CD4-positive, alpha-beta T cell treated with Interleukin-15 for 4 hours (primary cell): ENCODE measurements around the gene MEIOSIN.
"Not testable (repeated sequence)": the region's sequence is repeated elsewhere in the genome, so short reads cannot be mapped to it uniquely, and the experiment has no call there.

Experiments
- DNase-seq: peaks from one replicate; pipeline ENCODE4 v3.0.0-alpha.2; 2020; ENCODE audit warnings: low spot score

Gene MEIOSIN

GRCh38 chr19:45733160-45733810 lies at the start of gene MEIOSIN:
Gene MEIOSIN, plus strand, starts transcription at chr19:45733439. Its CDS starts 1,938 bp downstream, at chr19:45735377.
- DNase-seq, result no peak

DNA sequence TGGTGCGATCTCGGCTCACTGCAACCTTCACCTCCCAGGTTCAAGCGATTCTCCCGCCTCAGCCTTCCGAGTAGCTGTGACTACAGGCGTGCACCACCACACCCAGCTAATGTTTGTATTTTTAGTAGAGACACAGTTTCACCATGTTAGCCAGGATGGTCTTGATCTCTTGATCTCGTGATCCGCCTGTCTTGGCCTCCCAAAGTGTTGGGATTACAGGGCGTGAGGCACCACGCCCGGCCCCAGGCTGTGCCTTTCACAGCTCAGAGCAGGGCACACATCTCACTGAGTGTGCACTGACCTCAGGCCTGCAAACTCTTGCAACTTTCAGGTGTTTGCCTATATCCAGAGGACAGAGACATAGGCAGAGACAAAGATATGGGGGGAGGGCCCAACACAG lies 48.2 kb upstream of the MEIOSIN start:
- not testable (repeated sequence) for DNase-seq

DNA sequence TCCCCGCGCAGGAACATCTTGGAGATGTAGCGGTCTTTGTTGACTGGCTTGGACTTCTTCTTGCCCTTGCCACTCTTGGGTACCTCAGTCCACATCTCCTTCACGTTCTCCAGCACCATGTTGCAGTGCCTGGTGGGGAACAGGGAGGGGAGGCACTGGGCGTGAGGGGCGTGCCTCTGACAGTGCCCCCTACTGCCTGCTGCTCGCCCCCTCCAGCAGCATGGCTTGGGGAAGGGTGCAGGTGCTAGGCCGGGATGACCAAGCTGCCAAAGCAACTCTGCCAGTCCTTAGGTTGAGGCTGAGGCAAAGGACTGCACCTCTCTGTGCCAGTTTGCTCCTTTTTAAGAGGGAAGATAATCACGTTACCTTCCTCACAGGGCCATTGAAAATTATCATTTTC lies 45.6 kb upstream of the MEIOSIN start:
- DNase-seq, result no peak

- peak; percentile 92 for DNase-seq
Measured at GRCh38 chr19:45691516-45692186, 41.6 kb upstream of the MEIOSIN start, which contains the start of gene SNRPD2. Gene SNRPD2, minus strand, starts transcription at chr19:45691953. Its CDS starts 65 bp downstream, at chr19:45691888.

DNA sequence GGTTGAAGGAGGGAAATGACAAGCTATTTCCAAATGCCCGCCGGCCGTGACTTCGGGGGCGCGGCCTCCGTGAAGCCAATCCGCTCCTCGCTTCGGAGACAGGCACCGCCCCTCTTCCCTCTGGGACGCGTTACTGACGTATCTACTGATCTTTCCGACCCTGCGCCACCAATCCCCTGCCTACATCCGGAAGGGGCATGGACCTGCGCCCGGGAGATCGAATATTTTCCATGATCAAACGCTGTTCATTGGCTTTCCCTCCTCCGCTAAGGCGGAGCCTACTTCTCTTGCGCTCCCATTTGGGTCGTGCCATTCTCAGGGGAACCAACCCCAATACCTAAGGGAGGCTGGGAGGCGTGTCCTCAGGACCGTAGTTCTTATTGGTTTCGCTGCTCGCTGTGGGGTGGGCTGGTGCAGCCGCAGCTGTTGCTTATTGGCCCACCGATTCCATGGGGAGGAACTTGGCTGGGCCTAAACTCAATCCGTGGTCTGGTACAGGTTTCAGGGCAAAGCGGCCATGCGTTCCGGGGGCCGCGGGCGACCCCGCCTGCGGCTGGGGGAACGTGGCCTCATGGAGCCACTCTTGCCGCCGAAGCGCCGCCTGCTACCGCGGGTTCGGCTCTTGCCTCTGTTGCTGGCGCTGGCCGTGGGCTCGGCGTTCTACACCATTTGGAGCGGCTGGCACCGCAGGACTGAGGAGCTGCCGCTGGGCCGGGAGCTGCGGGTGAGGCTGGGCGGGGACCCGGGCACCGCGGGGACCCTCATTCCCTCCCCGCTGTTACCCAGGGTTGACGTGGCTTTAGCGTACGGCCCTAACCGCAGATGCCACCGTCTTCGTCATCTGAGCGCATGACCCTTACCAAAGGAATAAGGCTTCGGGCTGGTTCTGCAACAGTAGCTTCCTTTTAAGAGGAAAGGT lies 40.8 kb upstream of the MEIOSIN start, which contains the start of gene QPCTL:
QPCTL (plus strand) TSS at position 480 of the 919 bp plus-strand sequence; CDS start at position 518, 38 bp downstream.
- DNase-seq, result peak; percentile 98

DNA sequence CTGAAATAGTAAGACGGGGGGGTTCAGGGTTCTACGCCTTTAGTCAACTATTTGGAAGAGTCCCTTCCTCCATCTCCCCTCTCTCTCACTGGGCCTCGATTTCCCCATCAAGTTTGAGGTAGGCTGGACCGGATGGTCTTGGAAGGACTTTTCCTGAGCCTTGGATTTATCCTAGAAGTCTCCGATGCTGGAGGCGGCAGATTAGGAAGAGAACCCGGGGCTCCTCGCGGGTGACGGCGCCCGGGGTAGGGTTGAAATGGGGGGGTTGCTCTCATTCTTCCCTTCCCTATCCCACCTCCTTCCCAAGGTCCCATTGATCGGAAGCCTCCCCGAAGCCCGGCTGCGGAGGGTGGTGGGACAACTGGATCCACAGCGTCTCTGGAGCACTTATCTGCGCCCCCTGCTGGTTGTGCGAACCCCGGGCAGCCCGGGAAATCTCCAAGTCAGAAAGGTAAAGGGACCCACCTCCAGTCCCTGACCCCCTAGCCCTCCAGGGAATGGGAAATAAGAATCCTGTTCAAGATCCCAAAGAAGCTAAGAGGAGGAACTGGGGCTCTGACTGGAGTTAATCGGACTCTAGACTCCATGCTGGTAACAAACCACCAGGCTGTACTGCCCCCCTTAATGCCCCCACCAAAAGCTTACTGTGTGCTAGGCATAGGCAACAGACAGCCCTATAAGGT lies 40.0 kb upstream of the MEIOSIN start:
- peak; percentile 67 for DNase-seq

GRCh38 chr19:45701676-45702075 lies 31.6 kb upstream of the MEIOSIN start:
- DNase-seq, result no peak

GRCh38 chr19:45705115-45705514 lies 28.1 kb upstream of the MEIOSIN start:
- DNase-seq, result no peak

DNA sequence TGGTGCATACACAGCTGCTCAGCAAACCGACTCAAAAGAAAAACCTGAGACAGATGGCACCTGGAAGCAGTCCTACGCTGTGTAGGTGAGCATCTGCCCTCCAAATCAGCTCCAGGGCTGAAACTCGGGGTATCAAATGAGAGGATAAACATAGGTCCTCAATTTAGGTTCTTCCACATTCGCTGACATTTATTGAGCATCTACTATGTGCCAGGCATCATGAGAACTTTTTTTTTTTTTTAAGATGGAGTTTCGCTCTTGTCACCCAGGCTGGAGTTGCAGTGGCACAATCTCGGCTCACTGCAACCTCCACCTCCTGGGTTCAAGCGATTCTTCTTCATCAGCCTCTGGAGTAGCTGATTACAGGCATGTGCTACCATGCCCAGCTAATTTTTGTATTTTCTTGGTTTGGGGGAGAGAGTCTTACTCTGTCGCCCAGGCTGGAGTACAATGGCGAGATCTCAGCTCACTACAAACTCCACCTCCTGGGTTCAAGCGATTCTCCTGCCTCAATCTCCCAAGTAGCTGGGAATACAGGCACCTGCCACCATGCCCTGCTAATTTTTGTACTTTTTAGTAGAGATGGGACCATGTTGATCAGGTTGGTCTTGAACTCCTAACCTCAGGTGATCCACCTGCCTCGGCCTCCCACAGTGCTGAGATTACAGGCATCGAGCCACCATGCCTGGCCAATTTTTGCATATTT lies 27.4 kb upstream of the MEIOSIN start:
- no peak for DNase-seq

DNA sequence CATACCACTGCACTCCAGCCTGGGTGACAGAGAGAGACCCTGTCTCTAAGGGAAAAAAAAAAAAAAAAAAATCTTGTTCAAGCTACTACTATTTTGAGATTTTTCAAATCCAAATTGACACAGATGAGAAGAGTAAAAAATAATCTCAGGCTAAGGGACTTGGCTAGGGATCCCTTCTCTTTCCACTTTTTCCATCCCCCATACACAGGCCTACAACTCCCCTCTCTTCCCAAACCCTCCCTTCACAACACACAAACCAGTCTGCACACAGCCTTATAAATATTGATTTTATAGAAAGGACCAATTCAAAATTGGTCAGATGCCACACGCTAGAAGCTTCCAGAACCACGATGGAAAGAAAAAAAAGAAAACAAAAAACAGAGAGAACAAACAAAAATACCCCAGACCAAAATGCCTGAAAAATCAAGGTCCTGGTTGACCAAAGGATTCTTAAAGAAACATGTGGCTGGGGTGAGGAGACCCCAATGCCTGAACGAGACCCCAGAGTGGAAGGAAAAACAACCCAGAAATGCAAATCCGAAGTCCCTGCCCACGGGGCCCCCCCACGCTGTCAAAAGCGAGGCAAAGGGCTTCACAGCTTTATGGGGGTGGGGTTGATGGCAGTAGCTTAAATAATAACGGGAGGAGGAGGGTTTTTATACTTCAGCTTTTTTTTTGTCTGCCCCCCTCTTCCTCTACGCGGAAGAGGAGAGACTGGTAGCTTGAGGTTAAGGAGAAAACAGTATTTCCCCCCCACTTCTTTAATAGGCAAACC lies 22.7 kb upstream of the MEIOSIN start:
- DNase-seq, result no peak

- no peak for DNase-seq
Measured at GRCh38 chr19:45711851-45712698, 21.2 kb upstream of the MEIOSIN start.

- DNase-seq, result no peak
Measured at GRCh38 chr19:45712699-45713067, 20.6 kb upstream of the MEIOSIN start.

GRCh38 chr19:45713141-45713540 lies 20.1 kb upstream of the MEIOSIN start:
- no peak for DNase-seq

DNA sequence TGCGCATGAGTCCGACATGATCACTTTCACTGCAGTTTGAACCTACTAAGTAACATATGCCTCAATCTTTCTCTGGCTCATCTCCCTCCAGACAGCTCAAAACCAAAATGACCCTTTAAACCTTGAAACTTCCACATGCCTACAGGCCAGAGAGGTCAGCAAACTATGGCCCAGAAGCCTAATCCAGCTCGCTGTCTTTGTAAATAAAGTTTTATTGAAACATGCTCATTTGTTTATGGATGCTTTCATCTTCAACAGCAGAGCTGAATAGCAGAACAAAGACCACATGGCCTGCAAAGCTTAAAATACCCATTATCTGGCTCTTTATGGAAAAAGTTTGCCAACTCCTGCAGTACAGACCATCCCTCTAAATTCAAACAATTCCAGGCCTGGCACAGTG lies 18.1 kb upstream of the MEIOSIN start:
- no peak for DNase-seq

GRCh38 chr19:45716359-45717130 lies 16.7 kb upstream of the MEIOSIN start:
- peak; percentile 7 for DNase-seq

GRCh38 chr19:45717131-45717982 lies 15.9 kb upstream of the MEIOSIN start:
- peak; percentile 99 for DNase-seq

- no peak for DNase-seq
Measured at GRCh38 chr19:45717983-45718650, 15.1 kb upstream of the MEIOSIN start.
